Endothelial cell of umbilical vein (primary cell): ENCODE data around the gene ANKRD13C. TPM values are rescaled to one million over a fixed set of nuclear protein-coding genes. Genes with fewer than 3 reads are reported as not detected.

Experiments used
- BruUV-seq: library from RNA; stranded (reverse); fragments of 400-500 nt; replicated peaks from 2 replicates; lab custom pipeline; 2021; lab: Mats Ljungman, UMichigan
- CTCF ChIA-PET: fragments of 300-600, 350-600 bp; sonication (Branson Sonifier 250); formaldehyde crosslinking; loops from one replicate; lab custom pipeline; 2021; ENCODE audit warnings: antibody characterized with exemption, inconsistent platforms; lab: Charles Lee
- POLR2A ChIA-PET: fragments of 300-600, 350-600 bp; sonication (Branson Sonifier 250); formaldehyde crosslinking; loops from one replicate; lab custom pipeline; 2021; ENCODE audit warnings: antibody characterized with exemption, inconsistent platforms; lab: Charles Lee
- DNase-seq: peaks from one replicate; pipeline ENCODE4 v3.0.0-alpha.2; 2011; ENCODE audit warnings: low read depth, low spot score
- FAIRE-seq: peaks from 2 replicates; lab custom pipeline; 2011; peaks lifted over from hg19 to GRCh38; lab: Jason Lieb, UNC
- H2AFZ ChIP-seq: 2 replicates; pipeline ENCODE4 v1.6.0; 2012; ENCODE audit warnings: low read depth, low read length, control low read depth, inconsistent platforms
- H3K27ac ChIP-seq: 2 replicates; pipeline ENCODE4 v1.5.1; 2011; ENCODE audit warnings: low read depth, mild to moderate bottlenecking, control low read depth, low read length, moderate library complexity; ENCODE audit not compliant: insufficient read depth
- H3K27me3 ChIP-seq, 2 experiments: 2 replicates each; pipeline versions ENCODE4 v1.6.0 to v1.6.1; 2011; ENCODE audit warnings: low read length in 2 of 2, mixed read lengths in 1 of 2; ENCODE audit not compliant: control insufficient read depth in 2 of 2, insufficient read depth in 2 of 2
- H3K36me3 ChIP-seq, 2 experiments: 2 replicates in 1 of 2; 3 replicates in 1 of 2; pipeline ENCODE4 v1.5.1; 2011; ENCODE audit warnings: low read length in 2 of 2, mild to moderate bottlenecking in 1 of 2, moderate library complexity in 1 of 2; ENCODE audit not compliant: control insufficient read depth in 2 of 2, insufficient read depth in 2 of 2; ENCODE audit errors: extremely low read depth in 1 of 2
- H3K4me1 ChIP-seq: 3 replicates; pipeline ENCODE4 v1.5.1; 2011; ENCODE audit warnings: mild to moderate bottlenecking, low read length; ENCODE audit not compliant: control insufficient read depth, insufficient read depth; ENCODE audit errors: extremely low read depth
- H3K4me2 ChIP-seq: 2 replicates; pipeline ENCODE4 v1.6.1; 2011; ENCODE audit warnings: low read length, control low read depth, mixed read lengths; ENCODE audit not compliant: insufficient read depth
- H3K4me3 ChIP-seq, 3 experiments: fragments of 200-600 bp in 1 of 3; sonication (generic), shearing (Covaris generic) in 1 of 3; replicated peaks in 1 of 3; 2 replicates each; pipeline ENCODE4 v1.5.1; 2011 to 2016; ENCODE audit warnings: control low read depth in 3 of 3, low read length in 3 of 3, mild to moderate bottlenecking in 2 of 3, inconsistent platforms in 1 of 3, low read depth in 1 of 3, moderate library complexity in 1 of 3; ENCODE audit not compliant: insufficient read depth in 1 of 3
- H3K79me2 ChIP-seq: 2 replicates; pipeline ENCODE4 v1.6.0; 2012; ENCODE audit warnings: low read length, inconsistent platforms; ENCODE audit not compliant: control insufficient read depth, insufficient read depth
- H3K9ac ChIP-seq: replicated peaks from 2 replicates; pipeline ENCODE3; 2011; ENCODE audit warnings: low read length, control low read depth; ENCODE audit not compliant: insufficient read depth; ENCODE audit errors: extremely low read depth
- H3K9me1 ChIP-seq: replicated peaks from 3 replicates; pipeline ENCODE4 v1.6.0; 2011; ENCODE audit warnings: mild to moderate bottlenecking, low read length; ENCODE audit not compliant: control insufficient read depth, insufficient read depth; ENCODE audit errors: extremely low read depth
- H3K9me3 ChIP-seq: replicated peaks from 2 replicates; pipeline ENCODE4 v1.5.1; 2012; ENCODE audit warnings: low read length, inconsistent platforms; ENCODE audit not compliant: control insufficient read depth, insufficient read depth
- H4K20me1 ChIP-seq: replicated peaks from 2 replicates; pipeline ENCODE3; 2011; ENCODE audit warnings: mild to moderate bottlenecking, low read length; ENCODE audit not compliant: control insufficient read depth, insufficient read depth; ENCODE audit errors: extremely low read depth
- EZH2 ChIP-seq: IDR thresholded peaks from 2 replicates; pipeline ENCODE4 v1.6.1; 2012; ENCODE audit warnings: borderline replicate concordance, low read depth, mild to moderate bottlenecking, moderate library complexity, low read length, inconsistent platforms; ENCODE audit not compliant: severe bottlenecking
- FOS ChIP-seq: IDR thresholded peaks from 2 replicates; pipeline ENCODE4 v1.6.1; 2011; ENCODE audit warnings: mild to moderate bottlenecking, low read length, moderate library complexity, borderline replicate concordance; ENCODE audit not compliant: insufficient read depth
- GATA2 ChIP-seq: IDR thresholded peaks from 2 replicates; pipeline ENCODE4 v1.7.0; 2011; ENCODE audit warnings: low read depth, mild to moderate bottlenecking, moderate library complexity, mixed read lengths, low read length; ENCODE audit not compliant: insufficient read length, insufficient read depth
- JUN ChIP-seq: IDR thresholded peaks from 2 replicates; pipeline ENCODE4 v1.6.1; 2011; ENCODE audit warnings: borderline replicate concordance, low read depth; ENCODE audit not compliant: insufficient read length, insufficient read depth
- MAX ChIP-seq: IDR thresholded peaks from 2 replicates; pipeline ENCODE4 v1.6.1; 2011; ENCODE audit not compliant: insufficient read depth, insufficient read length
- MYC ChIP-seq: IDR thresholded peaks from one replicate; pipeline ENCODE4 v1.6.1; 2011; ENCODE audit warnings: mild to moderate bottlenecking, low read depth, low read length
- POLR2A ChIP-seq: IDR thresholded peaks from 2 replicates; pipeline ENCODE4 v1.6.1; 2012; ENCODE audit warnings: low read depth, mild to moderate bottlenecking, control low read depth, low read length
- POLR2AphosphoS5 ChIP-seq: IDR thresholded peaks from 2 replicates; pipeline ENCODE4 v1.6.1; 2012; ENCODE audit warnings: low read depth, mild to moderate bottlenecking, control low read depth, low read length, moderate library complexity; ENCODE audit not compliant: insufficient read depth
- dilution Hi-C: fragments of 300-500 bp; cut with MboI; formaldehyde crosslinking; loops from one replicate; pipeline ENCODE4 v1.15.0; 2019; ENCODE audit warnings: low sequenced_read_pairs; ENCODE audit not compliant: extremely low pct_ligation_motif_present
- intact Hi-C: fragments of 100-400 bp; cut with micrococcal nuclease; formaldehyde crosslinking; loops from one replicate; pipeline ENCODE4 v1.10.0; 2022
- polyA plus RNA-seq, 4 experiments: library from polyadenylated mRNA; depleted of rRNA in 3 of 4; stranded (reverse) in 3 of 4; unstranded in 1 of 4; fragments of >200 nt; gene quantifications; 2 replicates each; pipeline versions ENCODE4 v1.2.1 to v1.2.3, GENCODE V29; 2011 to 2012; ENCODE audit warnings: missing spikeins in 1 of 4
- total RNA-seq: library from RNA; stranded (reverse); gene quantifications from 2 replicates; pipeline ENCODE4 v1.2.3, GENCODE V29; 2021
- TF ChIP-seq, protein P1 (sequence below), 2 donors: IDR thresholded peaks; 1 replicate in 1 of 2; 2 replicates in 1 of 2; pipeline ENCODE4 v1.5.1; 2011; ENCODE audit warnings: low read length in 2 of 2, mild to moderate bottlenecking in 2 of 2, moderate library complexity in 2 of 2, control low read depth in 1 of 2, inconsistent platforms in 1 of 2, low read depth in 1 of 2; ENCODE audit not compliant: insufficient read depth in 1 of 2; ENCODE audit errors: extremely low read depth in 1 of 2

Gene ANKRD13C
- total and polyA plus RNA-seq, 2 donors (not counting 3 experiments of a cell fraction or from before 2014, with no cell fraction given), result 4.6 to 17.3 TPM

DNA sequence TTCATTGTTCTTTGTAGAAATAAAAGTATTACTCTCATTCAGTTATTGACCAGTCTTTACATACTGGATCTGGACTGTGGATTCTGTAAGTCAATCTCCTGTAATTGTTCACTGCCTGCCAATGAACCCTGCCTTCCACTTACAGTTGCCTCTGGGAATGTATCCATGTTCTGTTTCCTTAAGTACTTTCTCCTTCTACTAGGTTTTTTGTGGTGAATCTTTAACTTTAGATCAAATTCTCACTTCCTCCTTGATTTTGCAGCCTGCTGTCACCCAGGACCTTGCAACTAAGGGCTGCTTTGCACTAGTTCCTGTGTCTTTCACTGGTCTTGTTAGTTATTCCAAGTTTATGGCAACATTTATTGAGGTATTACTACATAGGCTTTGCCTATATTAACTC, 28.2 kb upstream of the ANKRD13C start:
- no peak for DNase-seq

GRCh38 chr1:70376196-70376595, 21.7 kb upstream of the ANKRD13C start:
- no peaks in the 10 kb centered on the region for H3K4me1 ChIP-seq
- ChIA-PET POLR2A (no interaction called here), CTCF (no interaction called here)
- no peaks in the 10 kb centered on the region for H3K9me1 ChIP-seq
- no peak overlapping the region for H3K4me3 ChIP-seq
- no TSS peak for BruUV-seq
- no peaks in the 10 kb centered on the region for H4K20me1 ChIP-seq
- TF ChIP-seq POLR2A (no peak), GATA2 (no peak), EZH2 (no peak), JUN (no peak), FOS (no peak), POLR2AphosphoS5 (no peak), MYC (no peak), MAX (no peak)
- TF ChIP-seq, protein P1, sequence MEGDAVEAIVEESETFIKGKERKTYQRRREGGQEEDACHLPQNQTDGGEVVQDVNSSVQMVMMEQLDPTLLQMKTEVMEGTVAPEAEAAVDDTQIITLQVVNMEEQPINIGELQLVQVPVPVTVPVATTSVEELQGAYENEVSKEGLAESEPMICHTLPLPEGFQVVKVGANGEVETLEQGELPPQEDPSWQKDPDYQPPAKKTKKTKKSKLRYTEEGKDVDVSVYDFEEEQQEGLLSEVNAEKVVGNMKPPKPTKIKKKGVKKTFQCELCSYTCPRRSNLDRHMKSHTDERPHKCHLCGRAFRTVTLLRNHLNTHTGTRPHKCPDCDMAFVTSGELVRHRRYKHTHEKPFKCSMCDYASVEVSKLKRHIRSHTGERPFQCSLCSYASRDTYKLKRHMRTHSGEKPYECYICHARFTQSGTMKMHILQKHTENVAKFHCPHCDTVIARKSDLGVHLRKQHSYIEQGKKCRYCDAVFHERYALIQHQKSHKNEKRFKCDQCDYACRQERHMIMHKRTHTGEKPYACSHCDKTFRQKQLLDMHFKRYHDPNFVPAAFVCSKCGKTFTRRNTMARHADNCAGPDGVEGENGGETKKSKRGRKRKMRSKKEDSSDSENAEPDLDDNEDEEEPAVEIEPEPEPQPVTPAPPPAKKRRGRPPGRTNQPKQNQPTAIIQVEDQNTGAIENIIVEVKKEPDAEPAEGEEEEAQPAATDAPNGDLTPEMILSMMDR (IDR thresholded peaks at IDR 0.05; ENCODE audit: extremely low read depth in 1 of 2, insufficient read depth in 1 of 2, low read depth in 1 of 2, low read length in 2 of 2), result no peak
- no peak overlapping the region for H3K4me2 ChIP-seq
- dilution Hi-C loops (no loop called here), intact Hi-C loops (no loop called here)
- no peak overlapping the region for H3K9ac ChIP-seq
- FAIRE-seq (no peak), DNase-seq (no peak)
- no peaks in the 10 kb centered on the region for H3K36me3 ChIP-seq
- no peaks in the 10 kb centered on the region for H3K79me2 ChIP-seq
- H3K9me3 ChIP-seq, result no peaks in the 10 kb centered on the region
- H3K27ac ChIP-seq, result no peak overlapping the region
- H2AFZ ChIP-seq, result no peak overlapping the region
- no peaks in the 10 kb centered on the region for H3K27me3 ChIP-seq

More for the DNA sequence above, 28.2 kb upstream of the ANKRD13C start:
- Histone ChIP-seq H3K9me3 (no peaks in the 10 kb centered on the region), H4K20me1 (no peaks in the 10 kb centered on the region), H3K27ac (no peak overlapping the region), H3K9ac (no peak overlapping the region), H3K36me3 (no peaks in the 10 kb centered on the region), H3K27me3 (peaks cover 2% of the 10 kb centered on the region in 2 experiments), H3K79me2 (no peaks in the 10 kb centered on the region), H3K4me3 (no peak overlapping the region), H3K4me2 (no peak overlapping the region), H3K9me1 (no peaks in the 10 kb centered on the region), H3K4me1 (no peaks in the 10 kb centered on the region), H2AFZ (no peak overlapping the region)
- CTCF ChIA-PET, result interaction anchor here (0.8 kb wide), 1 partner anchor 9 kb away, joined by 3 read pairs; no protein-coding TSS in a partner anchor
- FAIRE-seq, result no peak
- no TSS peak for BruUV-seq
- dilution Hi-C loops, result no loop called here
- intact Hi-C loops, result no loop called here
- TF ChIP-seq MYC (no peak), JUN (no peak), FOS (no peak), POLR2AphosphoS5 (no peak), POLR2A (no peak), MAX (no peak), GATA2 (no peak)
- POLR2A ChIA-PET, result no interaction called here
